Peyer's patch (tissue), 4 donors: ENCODE measurements around the gene HOXA11. TPM values are rescaled to one million over a fixed set of nuclear protein-coding genes. Genes with fewer than 3 reads are reported as not detected.

Experiments used
- DNase-seq, 3 donors: peaks; one replicate each; pipeline ENCODE4 v3.0.0-alpha.2; 2017 to 2019
- H3K27ac ChIP-seq, 4 donors: fragments of 200-600 bp; sonication (generic); one replicate each; pipeline ENCODE4 v1.5.1; 2016 to 2019
- H3K27me3 ChIP-seq, 2 donors: fragments of 200-600 bp; sonication (generic); one replicate each; pipeline ENCODE4 v1.5.1; 2019
- H3K36me3 ChIP-seq, 3 donors: fragments of 200-600 bp; sonication (generic); one replicate each; pipeline ENCODE4 v1.5.1; 2016 to 2019
- H3K4me1 ChIP-seq, 4 donors: fragments of 200-600 bp; sonication (generic); one replicate each; pipeline ENCODE4 v1.5.1; 2016 to 2019
- H3K4me3 ChIP-seq, 4 donors: fragments of 200-600 bp; sonication (generic); 1 replicate in 3 of 4; 2 replicates in 1 of 4; pipeline ENCODE4 v1.5.1; 2016 to 2019; ENCODE audit warnings: mild to moderate bottlenecking in 1 of 4
- H3K9me3 ChIP-seq, 4 donors: fragments of 200-600 bp; sonication (generic); one replicate each; pipeline ENCODE4 v1.5.1; 2016 to 2019; ENCODE audit warnings: mild to moderate bottlenecking in 1 of 4
- CTCF ChIP-seq, 6 experiments: fragments of 450-650 bp in 4 of 6; fragments of 200-600 bp in 2 of 6; sonication (generic) in 1 of 6; IDR thresholded peaks; one replicate each; pipeline ENCODE4 v1.5.1; 2017 to 2019; ENCODE audit warnings: antibody characterized with exemption in 6 of 6, mild to moderate bottlenecking in 3 of 6, moderate library complexity in 1 of 6
- POLR2A ChIP-seq, 2 donors: fragments of 450-650 bp; IDR thresholded peaks; one replicate each; pipeline ENCODE4 v1.5.1; 2017; ENCODE audit warnings: antibody characterized with exemption in 2 of 2, mild to moderate bottlenecking in 2 of 2, moderate library complexity in 2 of 2
- total RNA-seq, 4 donors: library from RNA; depleted of rRNA; stranded (reverse); fragments of >200 nt; gene quantifications; one replicate each; pipeline ENCODE4 v1.1.0, GENCODE V29; 2016

Gene HOXA11
- total RNA-seq, 4 donors from 2014 or later: not detected

DNA sequence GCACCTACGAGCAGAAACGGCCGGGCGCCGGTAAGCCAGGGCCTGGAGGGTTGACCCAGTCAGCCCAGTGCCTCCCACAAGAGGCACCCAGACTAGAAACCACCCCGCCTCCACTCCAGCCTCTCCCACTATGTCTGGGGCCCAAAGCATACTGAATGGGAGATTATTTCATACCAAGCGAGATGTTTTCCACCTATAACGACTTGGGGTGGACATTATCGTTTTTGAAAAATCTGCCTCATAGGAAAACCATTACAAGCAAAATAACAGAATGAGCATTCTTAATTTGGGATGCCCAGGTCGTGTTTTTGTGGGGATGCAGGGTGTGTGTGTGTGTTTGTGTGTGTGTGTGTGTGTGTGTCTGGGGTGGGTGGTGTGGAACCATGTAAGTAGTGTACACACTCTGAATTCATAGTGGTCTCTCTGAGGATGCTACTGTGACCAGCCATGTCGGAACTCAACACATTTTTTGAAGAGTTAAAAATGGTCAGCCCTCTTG, 39.1 kb downstream of the HOXA11 start:
- H3K4me3 ChIP-seq: peak overlapping the region in 2 of 4 donors; percentile 37 to 75
- no peaks in the 10 kb centered on the region for H3K27me3 ChIP-seq
- peaks cover 0 to 36% (median 8%) of the 10 kb centered on the region in 4 donors for H3K4me1 ChIP-seq
- DNase-seq: no peak
- peak overlapping the region; percentile 42 to 96 (median 79) for H3K27ac ChIP-seq
- TF ChIP-seq POLR2A (IDR thresholded peaks at IDR 0.05): no peak
- no peak for TF ChIP-seq CTCF (IDR thresholded peaks at IDR 0.05)
- H3K9me3 ChIP-seq: no peaks in the 10 kb centered on the region
- H3K36me3 ChIP-seq: peaks cover 0 to 9% (median 0%) of the 10 kb centered on the region in 3 donors

DNA sequence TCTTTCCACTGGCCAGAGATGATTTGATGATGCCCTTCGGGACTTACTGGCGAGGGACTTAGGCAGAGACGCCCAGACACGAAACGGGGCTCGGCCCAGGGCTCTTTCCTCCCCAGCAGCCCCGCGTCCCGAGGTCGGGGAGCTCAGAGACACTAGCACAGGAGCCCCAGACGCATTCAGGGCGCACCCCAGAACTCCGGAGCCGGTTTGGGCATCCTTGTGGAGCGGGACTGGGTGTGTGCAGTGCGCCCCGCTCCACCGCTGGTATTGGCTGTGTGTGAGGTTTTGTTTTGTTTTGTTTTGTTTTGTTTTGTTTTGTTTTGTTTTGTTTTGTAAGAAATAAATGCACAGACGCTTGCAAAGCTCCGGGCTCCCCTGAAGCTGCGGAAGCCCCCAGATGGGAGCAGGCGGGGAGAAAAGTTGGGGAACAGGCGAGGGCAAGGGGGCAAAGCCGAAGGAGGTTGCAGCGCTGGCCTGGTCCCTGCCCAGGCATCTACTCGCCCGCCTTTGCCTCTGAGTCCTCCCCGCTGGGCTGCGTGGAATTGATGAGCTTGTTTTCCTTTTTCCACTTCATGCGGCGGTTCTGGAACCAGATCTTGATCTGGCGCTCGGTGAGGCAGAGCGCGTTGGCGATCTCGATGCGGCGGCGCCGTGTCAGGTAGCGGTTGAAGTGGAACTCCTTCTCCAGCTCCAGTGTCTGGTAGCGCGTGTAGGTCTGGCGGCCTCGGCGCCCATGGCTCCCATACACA, 39.7 kb downstream of the HOXA11 start:
- Histone ChIP-seq H3K9me3 (no peaks in the 10 kb centered on the region), H3K4me3 (peak overlapping the region in 2 of 4 donors; percentile 70 to 75), H3K36me3 (peaks cover 0 to 9% (median 0%) of the 10 kb centered on the region in 3 donors), H3K4me1 (peaks cover 0 to 36% (median 5%) of the 10 kb centered on the region in 4 donors), H3K27ac (peak overlapping the region; percentile 42 to 96 (median 79)), H3K27me3 (no peaks in the 10 kb centered on the region)
- TF ChIP-seq CTCF (IDR thresholded peaks at IDR 0.05) (no peak), POLR2A (IDR thresholded peaks at IDR 0.05) (no peak)
- DNase-seq: peak; percentile 13 to 63 (median 46)

GRCh38 chr7:27144781-27145164, 40.3 kb downstream of the HOXA11 start:
- no peaks in the 10 kb centered on the region for H3K9me3 ChIP-seq
- H3K4me3 ChIP-seq: peak overlapping the region in 2 of 4 donors; percentile 70 to 75
- peaks cover 0 to 9% (median 0%) of the 10 kb centered on the region in 3 donors for H3K36me3 ChIP-seq
- DNase-seq: peak; percentile 10 to 61 (median 45)
- no peaks in the 10 kb centered on the region for H3K27me3 ChIP-seq
- peaks cover 0 to 36% (median 5%) of the 10 kb centered on the region in 4 donors for H3K4me1 ChIP-seq
- peak overlapping the region; percentile 42 to 96 (median 79) for H3K27ac ChIP-seq
- no peak for TF ChIP-seq POLR2A (IDR thresholded peaks at IDR 0.05)
- TF ChIP-seq CTCF (IDR thresholded peaks at IDR 0.05): no peak

GRCh38 chr7:27143950-27144780, 40.9 kb downstream of the HOXA11 start:
- peak in 2 of 3 donors; percentile 46 to 61 for DNase-seq
- Histone ChIP-seq H3K4me3 (peak overlapping the region in 2 of 4 donors; percentile 70 to 75), H3K27me3 (no peaks in the 10 kb centered on the region), H3K36me3 (peaks cover 0 to 9% (median 0%) of the 10 kb centered on the region in 3 donors), H3K4me1 (peaks cover 0 to 36% (median 5%) of the 10 kb centered on the region in 4 donors), H3K27ac (peak overlapping the region; percentile 42 to 96 (median 79)), H3K9me3 (no peaks in the 10 kb centered on the region)
- TF ChIP-seq CTCF (IDR thresholded peaks at IDR 0.05) (no peak), POLR2A (IDR thresholded peaks at IDR 0.05) (peak; percentile 9 to 17)
